CD14-positive monocyte (primary cell): ENCODE measurements around the gene XRCC2. TPM values are rescaled to one million over a fixed set of nuclear protein-coding genes. Genes with fewer than 3 reads are reported as not detected.

Experiments
- DNase-seq, 3 donors: peaks; one replicate each; pipeline ENCODE4 v3.0.0-alpha.2; 2011 to 2022
- H2AFZ ChIP-seq: 2 replicates; pipeline ENCODE4 v1.6.0; 2012; ENCODE audit warnings: mild to moderate bottlenecking, low read depth, low read length, inconsistent platforms; ENCODE audit not compliant: insufficient read depth, poor library complexity, severe bottlenecking
- H3K27ac ChIP-seq, 2 donors: 1 replicate in 1 of 2; 2 replicates in 1 of 2; pipeline ENCODE4 v1.5.1; 2012 to 2013; ENCODE audit warnings: low read length in 2 of 2, control low read depth in 1 of 2, inconsistent platforms in 1 of 2, low read depth in 1 of 2, mild to moderate bottlenecking in 1 of 2
- H3K27me3 ChIP-seq, 2 donors: one replicate each; pipeline versions ENCODE4 v1.6.0 to v1.6.1; 2011 to 2013; ENCODE audit warnings: low read length in 2 of 2; ENCODE audit not compliant: control insufficient read depth in 2 of 2, insufficient read depth in 2 of 2
- H3K36me3 ChIP-seq, 2 donors: replicated peaks in 1 of 2; 1 replicate in 1 of 2; 2 replicates in 1 of 2; pipeline versions ENCODE4 v1.5.1 to v1.6.1; 2012 to 2013; ENCODE audit warnings: low read length in 2 of 2, control low read depth in 1 of 2, inconsistent platforms in 1 of 2, mild to moderate bottlenecking in 1 of 2; ENCODE audit not compliant: insufficient read depth in 2 of 2, control insufficient read depth in 1 of 2
- H3K4me1 ChIP-seq, 2 donors: 1 replicate in 1 of 2; 2 replicates in 1 of 2; pipeline versions ENCODE4 v1.5.1 to v1.6.1; 2012 to 2013; ENCODE audit warnings: low read length in 2 of 2, control low read depth in 1 of 2, inconsistent platforms in 1 of 2, mild to moderate bottlenecking in 1 of 2, moderate library complexity in 1 of 2; ENCODE audit not compliant: insufficient read depth in 2 of 2, control insufficient read depth in 1 of 2
- H3K4me2 ChIP-seq: replicated peaks from 2 replicates; pipeline ENCODE3; 2012; ENCODE audit warnings: low read length, moderate library complexity, mild to moderate bottlenecking; ENCODE audit not compliant: poor library complexity, severe bottlenecking; ENCODE audit errors: extremely low read depth
- H3K4me3 ChIP-seq, 3 experiments: fragments of 200-600 bp in 1 of 3; sonication (generic) in 1 of 3; replicated peaks in 1 of 3; 1 replicate in 2 of 3; 2 replicates in 1 of 3; pipeline ENCODE4 v1.5.1; 2011 to 2013; ENCODE audit warnings: low read length in 3 of 3, mild to moderate bottlenecking in 3 of 3, control low read depth in 2 of 3, low read depth in 2 of 3, inconsistent platforms in 1 of 3, moderate library complexity in 1 of 3
- H3K79me2 ChIP-seq: 2 replicates; pipeline ENCODE4 v1.6.0; 2012; ENCODE audit warnings: mild to moderate bottlenecking, control low read depth, inconsistent platforms, low read length, moderate library complexity; ENCODE audit not compliant: insufficient read depth
- H3K9ac ChIP-seq: 2 replicates; pipeline ENCODE4 v1.6.0; 2017; ENCODE audit warnings: low read length, mild to moderate bottlenecking; ENCODE audit not compliant: insufficient read depth, poor library complexity, severe bottlenecking
- H3K9me3 ChIP-seq, 2 donors: replicated peaks in 1 of 2; 1 replicate in 1 of 2; 2 replicates in 1 of 2; pipeline versions ENCODE4 v1.5.1 to v1.6.1; 2012 to 2013; ENCODE audit warnings: low read length in 2 of 2, control low read depth in 1 of 2; ENCODE audit not compliant: control insufficient read depth in 1 of 2, insufficient read depth in 1 of 2
- H4K20me1 ChIP-seq: 2 replicates; pipeline ENCODE4 v1.6.0; 2012; ENCODE audit warnings: mild to moderate bottlenecking, low read length, control low read depth, moderate library complexity; ENCODE audit not compliant: insufficient read depth
- H3K27ac Mint-ChIP-seq, 7 donors: one replicate each; pipeline ENCODE4 v1.8.0; 2020; ENCODE audit warnings: mild to moderate bottlenecking in 7 of 7, mixed read lengths in 7 of 7, moderate library complexity in 6 of 7, inconsistent platforms in 2 of 7
- H3K27me3 Mint-ChIP-seq, 3 donors: one replicate each; pipeline ENCODE4 v1.8.0; 2021 to 2022; ENCODE audit warnings: low read depth in 3 of 3, mild to moderate bottlenecking in 3 of 3, mixed read lengths in 3 of 3, moderate library complexity in 3 of 3, inconsistent platforms in 1 of 3
- H3K36me3 Mint-ChIP-seq, 2 donors: one replicate each; pipeline ENCODE4 v1.8.0; 2020; ENCODE audit warnings: mixed read lengths in 2 of 2, inconsistent platforms in 1 of 2, mild to moderate bottlenecking in 1 of 2
- H3K4me1 Mint-ChIP-seq: one replicate; pipeline ENCODE4 v1.8.0; 2020; ENCODE audit warnings: mild to moderate bottlenecking, mixed read lengths
- H3K4me3 Mint-ChIP-seq, 2 donors: one replicate each; pipeline ENCODE4 v1.8.0; 2020; ENCODE audit warnings: mild to moderate bottlenecking in 2 of 2, mixed read lengths in 2 of 2, moderate library complexity in 1 of 2
- H3K9me3 Mint-ChIP-seq, 7 donors: one replicate each; pipeline ENCODE4 v1.8.0; 2020 to 2022; ENCODE audit warnings: mixed read lengths in 7 of 7, mild to moderate bottlenecking in 6 of 7, moderate library complexity in 6 of 7, inconsistent platforms in 2 of 7
- WGBS: methylation state at CpG from one replicate; pipeline ENCODE4 v1.1.5; 2013; ENCODE audit warnings: missing lambda C conversion rate; ENCODE audit not compliant: insufficient coverage; 5-methylcytosine and 5-hydroxymethylcytosine counted together
- intact Hi-C, 2 donors: fragments of 100-400 bp; cut with micrococcal nuclease; formaldehyde crosslinking; loops; one replicate each; pipeline versions ENCODE4 v1.15.0 to v1.15.1; 2023
- polyA plus RNA-seq, 3 donors: library from polyadenylated mRNA; depleted of rRNA in 1 of 3; unstranded in 2 of 3; stranded (reverse) in 1 of 3; fragments of 300-500 nt in 2 of 3; fragments of >200 nt in 1 of 3; fragmentation: Illumina TruSeq in 2 of 3; gene quantifications; 1 replicate in 2 of 3; 2 replicates in 1 of 3; pipeline ENCODE4 v1.2.3, GENCODE V29; 2012 to 2021
- TF ChIP-seq, protein P1 (sequence below): fragments of 200-600 bp; IDR thresholded peaks from one replicate; pipeline ENCODE4 v1.8.0; 2022; ENCODE audit warnings: antibody characterized with exemption, mild to moderate bottlenecking

The XRCC2 gene
- polyA plus RNA-seq, 3 donors = 0.03 to 0.05 TPM; not detected in 1

DNA sequence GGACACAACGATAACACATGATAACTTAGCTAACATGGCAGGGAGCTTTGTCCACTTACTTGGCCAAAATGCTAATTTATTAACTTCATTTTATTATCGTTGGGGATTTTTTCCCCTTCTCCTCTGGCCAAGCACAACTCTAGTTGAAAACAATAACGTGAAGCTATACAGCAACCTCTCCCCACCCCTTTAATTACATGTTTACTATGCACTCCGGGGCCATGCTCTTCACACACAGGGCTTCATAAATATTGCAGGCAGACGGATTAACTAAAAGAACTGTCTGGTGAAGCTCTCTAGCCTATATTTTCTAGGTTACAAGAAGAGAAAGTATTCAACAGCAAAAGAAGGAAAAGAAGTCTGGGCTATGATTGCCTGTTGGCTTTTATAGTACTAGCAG, 51.7 kb downstream of the XRCC2 start:
- Mint-ChIP-seq H3K36me3 (no peaks in the 10 kb centered on the region), H3K27me3 (peaks cover 0 to 2% (median 0%) of the 10 kb centered on the region in 3 donors)

DNA sequence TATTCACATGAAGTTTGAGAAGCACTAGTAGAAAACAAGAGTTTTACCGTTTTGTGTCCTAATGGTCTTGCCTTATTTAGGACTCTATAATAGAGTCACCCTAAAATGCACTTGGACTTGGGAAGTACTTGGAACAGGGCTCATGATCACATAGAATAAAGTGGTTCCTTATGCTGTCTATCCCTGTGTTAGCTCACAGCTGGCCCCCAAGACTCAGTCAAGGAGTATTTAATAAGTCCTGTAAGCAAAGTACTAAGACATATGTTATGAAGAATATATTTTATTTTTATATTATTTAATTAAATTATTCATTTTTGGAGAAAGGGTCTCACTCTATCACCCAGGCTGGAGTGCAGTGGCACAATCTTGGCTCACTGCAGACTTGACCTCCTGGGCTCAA, 54.5 kb downstream of the XRCC2 start:
- 100% methylated on average over 1 of the region's 1 CpG for WGBS

More for the DNA sequence above, 51.7 kb downstream of the XRCC2 start:
- no peak overlapping the region for H3K4me2 ChIP-seq
- H3K36me3 ChIP-seq = no peaks in the 10 kb centered on the region
- no peak overlapping the region for H3K4me3 Mint-ChIP-seq
- 100% methylated on average over 3 of the region's 5 CpGs for WGBS
- H3K4me1 Mint-ChIP-seq = no peaks in the 10 kb centered on the region
- TF ChIP-seq, protein P1, sequence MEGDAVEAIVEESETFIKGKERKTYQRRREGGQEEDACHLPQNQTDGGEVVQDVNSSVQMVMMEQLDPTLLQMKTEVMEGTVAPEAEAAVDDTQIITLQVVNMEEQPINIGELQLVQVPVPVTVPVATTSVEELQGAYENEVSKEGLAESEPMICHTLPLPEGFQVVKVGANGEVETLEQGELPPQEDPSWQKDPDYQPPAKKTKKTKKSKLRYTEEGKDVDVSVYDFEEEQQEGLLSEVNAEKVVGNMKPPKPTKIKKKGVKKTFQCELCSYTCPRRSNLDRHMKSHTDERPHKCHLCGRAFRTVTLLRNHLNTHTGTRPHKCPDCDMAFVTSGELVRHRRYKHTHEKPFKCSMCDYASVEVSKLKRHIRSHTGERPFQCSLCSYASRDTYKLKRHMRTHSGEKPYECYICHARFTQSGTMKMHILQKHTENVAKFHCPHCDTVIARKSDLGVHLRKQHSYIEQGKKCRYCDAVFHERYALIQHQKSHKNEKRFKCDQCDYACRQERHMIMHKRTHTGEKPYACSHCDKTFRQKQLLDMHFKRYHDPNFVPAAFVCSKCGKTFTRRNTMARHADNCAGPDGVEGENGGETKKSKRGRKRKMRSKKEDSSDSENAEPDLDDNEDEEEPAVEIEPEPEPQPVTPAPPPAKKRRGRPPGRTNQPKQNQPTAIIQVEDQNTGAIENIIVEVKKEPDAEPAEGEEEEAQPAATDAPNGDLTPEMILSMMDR = no peak
- no peaks in the 10 kb centered on the region for H3K79me2 ChIP-seq
- no peak overlapping the region for H3K27ac Mint-ChIP-seq
- no peak overlapping the region for H3K4me3 ChIP-seq
- H3K9ac ChIP-seq = no peak overlapping the region
- H3K4me1 ChIP-seq = no peaks in the 10 kb centered on the region
- no peak overlapping the region for H3K27ac ChIP-seq
- no peak overlapping the region for H2AFZ ChIP-seq
- DNase-seq = no peak
- peaks cover 0 to 9% of the 10 kb centered on the region in 2 donors for H3K9me3 ChIP-seq
- H3K9me3 Mint-ChIP-seq = peaks cover 8 to 17% (median 12%) of the 10 kb centered on the region in 7 donors
- intact Hi-C loops = no loop called here
- no peaks in the 10 kb centered on the region for H4K20me1 ChIP-seq
- H3K27me3 ChIP-seq = no peaks in the 10 kb centered on the region

More for the DNA sequence above, 54.5 kb downstream of the XRCC2 start:
- peaks cover 0 to 4% (median 0%) of the 10 kb centered on the region in 3 donors for H3K27me3 Mint-ChIP-seq
- no peaks in the 10 kb centered on the region for H3K27me3 ChIP-seq
- no peaks in the 10 kb centered on the region for H3K4me1 Mint-ChIP-seq
- no peaks in the 10 kb centered on the region for H4K20me1 ChIP-seq
- intact Hi-C loops = no loop called here
- H3K9me3 ChIP-seq = peaks cover 0 to 9% of the 10 kb centered on the region in 2 donors
- H3K4me3 ChIP-seq = no peak overlapping the region
- no peaks in the 10 kb centered on the region for H3K4me1 ChIP-seq
- no peak overlapping the region for H3K27ac Mint-ChIP-seq
- H3K9me3 Mint-ChIP-seq = peaks cover 5 to 15% (median 9%) of the 10 kb centered on the region in 7 donors
- no peak overlapping the region for H3K4me2 ChIP-seq
- H3K36me3 ChIP-seq = no peaks in the 10 kb centered on the region
- H2AFZ ChIP-seq = no peak overlapping the region
- no peak for DNase-seq
- no peak overlapping the region for H3K27ac ChIP-seq
- H3K9ac ChIP-seq = no peak overlapping the region
- H3K36me3 Mint-ChIP-seq = no peaks in the 10 kb centered on the region
- TF ChIP-seq, protein P1 = no peak
- no peaks in the 10 kb centered on the region for H3K79me2 ChIP-seq
- no peak overlapping the region for H3K4me3 Mint-ChIP-seq
